ENCODE data around the gene DDX56.

DDX56 gene

DNA sequence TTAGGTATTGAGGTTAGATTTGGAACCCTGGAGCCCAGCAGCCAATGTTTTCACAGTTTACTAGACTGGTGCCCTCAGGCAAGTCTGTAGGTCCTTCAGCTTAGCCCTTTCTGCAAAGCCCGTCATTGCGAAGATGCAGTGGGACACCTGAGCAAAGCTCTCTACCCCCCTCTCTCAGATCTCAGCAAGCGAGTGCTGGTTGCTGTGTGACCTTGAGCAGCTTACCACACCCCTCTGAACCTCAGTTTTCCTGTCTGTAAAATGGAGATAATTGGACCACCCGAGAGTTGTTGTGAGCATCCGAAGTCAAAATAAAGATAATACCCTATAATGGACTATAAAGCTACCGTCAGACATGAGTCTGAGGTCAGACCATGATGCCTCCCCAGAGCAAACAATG lies 36.3 kb downstream of the DDX56 start:
- DNase-seq, result no peak

DNA sequence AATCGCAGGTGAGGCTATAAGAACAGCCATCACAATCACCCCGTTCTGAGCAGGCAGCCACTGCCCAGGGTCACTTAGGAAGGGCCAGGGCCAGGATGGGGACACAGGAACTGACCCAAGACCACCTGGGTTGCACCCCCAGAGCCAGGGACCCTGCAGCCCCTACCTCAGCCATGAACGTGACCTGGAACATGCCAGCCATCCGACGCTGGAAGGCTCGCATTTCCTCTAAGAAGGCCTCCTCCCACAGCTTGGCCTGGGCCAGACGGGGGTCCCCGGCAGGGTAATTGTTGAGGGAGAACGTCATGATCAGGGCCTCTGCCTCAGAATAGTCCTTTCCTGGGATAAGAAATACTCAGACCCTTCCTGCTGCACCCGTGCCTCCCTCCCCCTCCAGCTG lies 37.6 kb downstream of the DDX56 start:
- no peak for DNase-seq

DNA sequence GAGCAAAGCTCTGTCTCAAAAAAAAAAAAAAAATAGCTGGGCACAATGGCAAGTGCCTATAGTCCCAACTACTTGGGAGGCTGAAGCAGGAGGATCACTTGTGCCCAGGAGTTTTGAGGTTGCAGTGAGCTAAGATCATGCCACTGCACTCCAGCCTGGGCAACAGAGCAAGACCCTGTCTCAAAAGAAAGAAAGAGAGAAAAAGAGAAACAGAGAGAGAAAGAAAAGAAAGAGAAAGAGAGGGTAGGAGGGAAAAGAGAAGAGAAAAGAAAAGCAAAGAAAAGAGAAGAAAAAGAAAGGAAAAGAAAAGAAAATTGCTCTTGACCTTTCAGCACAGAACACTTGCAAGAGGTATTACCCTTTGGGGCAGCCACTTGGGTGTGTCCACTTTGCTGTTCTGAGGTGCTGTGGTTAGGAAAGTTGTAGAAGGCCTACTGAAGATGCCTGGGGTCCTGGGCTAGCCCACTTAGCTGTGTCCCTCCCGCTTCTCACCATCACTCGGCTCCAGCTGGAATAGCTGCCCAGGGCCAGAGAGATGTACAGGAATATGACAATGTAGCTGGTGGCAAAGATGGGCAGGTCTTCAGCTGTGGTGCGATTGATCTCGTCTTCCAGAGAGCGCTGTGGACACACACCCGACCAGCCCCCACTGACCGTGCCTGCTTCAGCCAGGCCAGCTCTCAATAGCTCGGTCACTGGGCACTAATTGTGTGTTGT lies 38.2 kb downstream of the DDX56 start:
- DNase-seq, result no peak

DNA sequence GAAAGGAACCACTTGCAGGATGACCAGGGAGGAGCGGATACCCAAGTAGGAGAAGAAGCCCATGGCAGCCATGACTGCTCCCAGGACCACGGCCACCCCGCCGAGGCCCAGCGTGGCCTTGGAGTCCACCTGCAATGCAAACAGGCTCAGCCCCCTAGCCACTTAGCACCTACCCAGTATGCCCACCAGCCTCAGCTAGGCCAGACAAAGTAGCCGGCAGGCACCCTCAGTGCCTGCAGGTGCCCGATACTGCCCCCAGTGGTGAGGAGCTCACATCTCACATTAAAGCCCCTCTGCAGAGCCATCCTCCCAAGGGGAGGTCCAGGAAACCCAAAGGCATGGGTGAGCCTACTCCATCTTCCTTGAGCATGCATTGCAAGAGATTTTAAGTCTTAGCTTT lies 39.2 kb downstream of the DDX56 start:
- no peak for DNase-seq

DNA sequence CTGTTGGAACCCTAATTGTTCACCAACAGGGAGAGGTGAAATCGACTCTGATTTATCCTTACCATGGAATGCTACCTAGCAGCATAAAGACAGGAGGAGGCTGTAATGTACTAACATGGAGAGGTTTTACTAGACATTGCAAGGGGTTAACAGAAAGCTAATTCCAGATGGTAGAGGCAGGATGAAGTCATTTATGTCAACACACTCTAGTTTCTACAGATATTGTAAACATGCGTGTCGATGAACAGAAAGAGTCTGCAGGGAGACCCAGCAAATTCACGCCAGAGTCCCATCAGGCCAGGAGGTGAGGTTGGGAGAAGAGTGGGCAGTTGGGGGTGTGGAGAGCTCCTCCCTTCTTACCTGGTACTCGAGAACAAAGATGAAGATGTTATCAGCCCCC lies 39.6 kb downstream of the DDX56 start:
- DNase-seq, result no peak

DNA sequence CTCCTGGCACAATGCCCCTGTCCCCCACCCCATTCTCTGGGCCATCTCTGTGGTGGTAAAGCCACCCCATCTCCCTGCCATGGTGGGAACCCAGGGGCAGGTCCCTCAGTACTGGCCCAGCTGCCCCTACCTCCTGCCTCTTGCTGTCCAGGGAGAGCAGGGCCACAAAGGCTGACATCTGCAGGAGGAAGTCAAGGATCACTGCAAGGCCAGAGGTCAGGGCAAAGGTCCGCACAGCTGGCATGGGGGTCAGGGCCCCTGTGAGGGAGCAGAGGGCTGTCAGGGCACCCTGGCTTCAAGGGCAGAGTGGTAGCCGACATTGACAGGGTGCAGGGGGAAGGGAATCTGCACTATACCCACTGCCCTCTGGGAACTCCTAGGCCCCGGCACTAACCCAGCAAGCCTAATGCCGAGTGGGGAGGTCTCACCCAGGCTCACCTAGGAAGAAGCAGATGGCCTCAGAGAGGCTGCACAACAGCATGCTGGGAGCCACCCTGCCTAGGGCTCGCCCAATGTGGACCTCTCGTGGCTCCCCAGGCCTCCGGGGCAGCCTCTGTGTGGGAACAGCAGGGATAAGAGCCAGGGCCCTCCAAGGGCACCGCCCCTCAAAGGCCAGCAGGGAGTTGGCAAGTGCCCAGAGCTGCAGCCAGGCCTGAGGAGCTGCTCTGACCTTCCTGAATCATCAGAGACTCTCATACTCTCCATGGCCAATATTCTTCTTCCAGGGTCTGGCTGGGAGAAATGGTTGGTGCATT lies 40.2 kb downstream of the DDX56 start:
- no peak for DNase-seq

DNA sequence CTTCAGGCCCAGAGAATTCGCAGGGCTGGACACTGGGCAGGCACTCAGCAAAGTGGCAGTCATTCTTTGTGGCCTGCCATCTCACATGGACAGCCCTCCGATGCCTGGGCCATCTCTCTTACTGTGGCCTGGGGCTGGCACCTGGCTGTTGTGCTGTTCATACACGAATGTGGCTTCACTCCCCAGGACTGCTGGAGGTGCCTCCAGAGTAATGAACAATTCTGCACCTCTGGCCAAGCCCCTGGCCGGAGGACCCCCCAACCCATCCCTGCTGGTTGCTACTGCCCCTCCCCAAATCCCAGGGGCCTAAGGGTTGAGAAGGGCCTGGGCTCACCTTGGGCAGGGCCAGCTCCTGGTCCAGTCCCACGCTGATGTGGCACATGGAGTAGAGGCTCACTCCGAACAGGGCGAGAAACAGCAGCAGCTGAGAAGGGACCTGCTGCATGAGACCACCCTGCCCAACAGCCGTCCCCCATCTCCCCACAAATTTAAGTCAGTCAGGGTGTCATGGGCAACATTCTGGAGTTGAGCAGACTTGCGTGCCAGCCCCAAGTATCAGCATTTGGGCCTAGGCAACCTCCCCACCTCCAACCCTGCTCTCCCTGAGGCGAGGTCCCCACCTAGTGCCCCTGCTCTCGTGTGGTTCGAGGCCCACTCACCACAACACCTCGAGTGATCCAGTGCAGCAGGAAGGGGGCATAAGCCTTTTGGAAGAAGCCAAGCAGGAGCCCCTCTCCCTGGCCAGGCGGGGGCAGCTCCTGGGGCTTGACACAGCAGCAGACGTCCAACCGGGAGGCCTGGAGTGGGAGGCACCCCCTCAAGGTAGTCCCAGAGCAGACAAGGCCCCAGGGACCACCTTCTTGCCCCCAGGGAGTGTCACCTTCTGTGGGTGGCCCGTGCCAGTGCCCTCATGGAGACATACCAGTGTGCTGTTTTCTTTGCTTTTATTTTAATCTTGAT lies 42.0 kb downstream of the DDX56 start:
- no peak for DNase-seq

DNA sequence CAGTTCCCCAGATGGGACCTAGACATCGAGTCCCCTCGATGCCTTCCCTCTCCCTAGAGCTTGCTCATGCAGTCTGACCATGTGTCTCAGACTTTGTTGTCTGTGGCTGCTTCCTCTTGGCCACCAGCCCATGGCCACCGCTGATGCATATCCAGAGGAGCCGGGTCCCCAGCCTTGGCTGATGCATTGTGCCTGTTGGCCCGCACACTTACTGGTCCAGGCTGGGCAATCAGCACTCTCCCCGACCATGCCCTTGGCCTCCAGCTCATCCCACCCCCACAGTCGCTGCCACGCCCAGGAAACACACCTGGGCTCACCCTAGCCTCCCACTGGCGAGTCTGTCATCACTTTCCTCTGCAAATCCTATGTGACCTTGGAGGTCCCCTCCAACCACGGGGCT lies 42.7 kb downstream of the DDX56 start:
- DNase-seq, result no peak

DNA sequence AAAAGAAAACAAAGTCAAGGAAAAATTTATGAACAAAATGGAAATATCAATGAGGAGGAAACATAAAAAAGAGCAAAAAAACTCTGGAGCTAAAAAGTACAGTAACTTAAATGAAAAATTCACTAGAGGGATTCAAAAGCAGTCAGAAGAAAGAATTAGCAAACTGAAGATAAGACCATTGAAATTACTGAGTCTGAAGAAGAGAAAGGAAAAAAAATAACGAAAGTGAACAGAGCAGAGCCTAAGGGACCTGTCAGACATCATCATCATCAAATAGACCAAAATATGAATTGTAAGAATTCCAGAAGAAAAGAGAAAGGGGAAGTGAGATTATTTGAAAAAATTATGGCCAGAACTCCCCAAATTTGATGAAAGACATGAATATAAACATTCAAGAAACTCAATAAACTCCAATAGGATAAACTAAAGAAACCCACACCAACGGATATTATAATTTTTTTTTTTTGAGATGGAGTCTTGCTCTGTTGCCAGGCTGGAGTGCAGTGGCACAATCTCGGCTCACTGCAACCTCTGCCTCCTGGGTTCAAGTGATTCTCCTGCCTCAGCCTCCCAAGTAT lies 48.8 kb downstream of the DDX56 start:
- no peak for DNase-seq

DNA sequence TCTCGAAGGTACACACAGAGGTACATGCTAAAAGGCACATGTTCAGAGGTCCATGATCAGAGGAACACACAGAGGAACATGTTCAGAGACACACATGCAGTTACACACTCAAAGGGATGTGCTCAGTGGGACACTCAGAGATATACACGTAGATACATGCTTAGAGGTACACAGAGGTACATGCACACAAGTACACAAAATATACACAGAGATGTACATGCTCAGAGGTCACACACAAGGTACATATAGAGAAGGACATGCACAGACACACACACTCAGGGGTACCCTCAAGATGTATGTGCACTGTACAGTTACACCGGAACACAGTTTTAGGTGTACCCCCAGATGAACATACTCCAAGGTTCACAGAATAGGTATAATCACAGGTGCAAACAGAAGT lies 51.4 kb downstream of the DDX56 start:
- DNase-seq, result no peak

DNA sequence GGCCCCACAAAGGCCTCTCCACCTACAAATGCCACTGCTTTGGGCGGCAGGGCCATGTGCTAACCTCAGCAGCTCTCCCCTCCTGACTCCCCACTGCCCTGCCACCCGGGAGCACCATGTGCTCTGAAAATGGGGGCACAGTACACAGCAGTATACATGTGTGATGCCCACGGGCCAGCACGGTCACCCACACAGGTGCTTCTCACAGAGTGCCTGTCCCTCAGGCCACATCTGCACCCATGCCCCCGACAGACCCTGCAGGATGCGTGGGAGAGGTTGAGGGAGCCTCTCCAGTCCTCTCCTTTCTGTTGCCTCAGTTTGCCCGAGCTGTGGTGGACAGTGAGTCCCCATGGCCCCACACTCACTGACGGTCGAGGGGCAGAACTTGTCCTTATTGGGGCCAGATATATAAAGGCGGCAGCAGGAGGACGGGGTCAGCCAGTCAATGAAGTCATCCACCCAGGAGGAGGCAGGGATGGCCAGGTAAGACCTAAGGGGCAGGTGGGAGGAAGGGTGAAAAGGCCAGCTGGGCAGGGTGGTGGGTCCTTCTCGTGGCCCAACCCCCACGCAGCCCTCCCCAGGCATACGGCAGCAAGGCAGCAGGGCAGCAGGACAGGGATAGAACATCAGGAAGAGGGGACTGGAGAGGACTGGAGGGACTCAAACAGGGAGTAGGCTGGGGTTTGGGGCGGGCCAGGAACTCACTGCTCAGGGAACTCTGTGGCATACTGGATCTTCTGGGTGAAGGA lies 52.2 kb downstream of the DDX56 start:
- DNase-seq, result no peak

DNA sequence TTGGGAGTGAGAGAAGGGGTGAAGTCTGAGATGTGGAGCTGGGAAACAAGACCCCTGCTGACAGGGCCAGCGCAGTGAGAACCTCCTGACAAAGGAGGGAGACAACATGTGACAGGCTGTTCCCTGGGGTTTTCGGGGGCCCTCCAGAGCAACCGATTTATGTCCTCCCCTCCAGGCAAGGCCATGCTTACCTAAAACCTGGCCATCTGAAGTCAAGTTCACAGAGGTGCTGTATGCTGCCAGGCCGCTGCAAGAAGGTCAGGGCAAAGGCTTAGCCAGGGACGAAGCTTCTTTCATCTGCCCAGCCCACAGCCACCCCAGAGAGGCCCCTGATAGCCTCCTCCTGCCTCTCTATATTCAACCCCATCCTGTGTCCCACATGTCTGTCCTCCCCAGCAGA lies 53.1 kb downstream of the DDX56 start:
- no peak for DNase-seq

DNA sequence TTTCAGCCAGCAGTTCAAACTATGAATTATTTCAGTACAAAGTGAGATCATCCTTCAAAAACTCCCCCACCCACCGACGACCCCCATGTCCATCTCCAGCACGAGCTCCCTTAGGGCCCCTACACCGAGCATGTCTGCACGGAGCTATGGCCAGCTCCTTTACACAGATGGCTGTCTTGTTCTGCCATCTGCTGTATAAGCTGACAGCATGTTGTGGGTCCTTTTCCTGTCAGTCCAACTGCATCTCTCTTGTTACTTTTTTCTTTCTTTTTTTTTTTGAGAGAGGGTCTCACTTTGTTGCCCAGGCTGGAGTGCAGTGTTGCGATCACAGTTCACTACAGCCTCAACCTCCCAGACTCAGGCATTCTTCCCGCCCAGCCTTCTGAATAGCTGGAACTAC lies 54.2 kb downstream of the DDX56 start:
- no peak for DNase-seq

DNA sequence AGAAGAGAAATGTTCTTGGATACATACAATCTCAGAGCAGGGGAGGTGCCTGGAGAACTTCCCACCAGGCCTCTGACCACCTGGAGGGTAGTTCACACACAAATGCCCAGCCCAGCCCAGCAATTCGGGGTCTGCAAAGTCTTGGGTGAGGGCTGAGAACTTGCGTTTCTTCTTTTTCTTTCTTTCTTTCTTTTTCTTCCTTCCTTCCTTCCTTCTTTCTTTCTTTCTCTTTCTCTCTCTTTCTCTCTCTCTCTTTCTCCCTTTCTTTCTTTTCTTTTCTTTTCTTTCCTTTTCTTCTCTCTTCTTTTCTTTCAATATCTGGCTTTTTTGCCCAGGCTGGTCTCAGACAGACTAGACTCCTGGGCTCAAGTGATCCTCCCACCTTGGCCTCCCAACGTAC lies 54.9 kb downstream of the DDX56 start:
- no peak for DNase-seq

DNA sequence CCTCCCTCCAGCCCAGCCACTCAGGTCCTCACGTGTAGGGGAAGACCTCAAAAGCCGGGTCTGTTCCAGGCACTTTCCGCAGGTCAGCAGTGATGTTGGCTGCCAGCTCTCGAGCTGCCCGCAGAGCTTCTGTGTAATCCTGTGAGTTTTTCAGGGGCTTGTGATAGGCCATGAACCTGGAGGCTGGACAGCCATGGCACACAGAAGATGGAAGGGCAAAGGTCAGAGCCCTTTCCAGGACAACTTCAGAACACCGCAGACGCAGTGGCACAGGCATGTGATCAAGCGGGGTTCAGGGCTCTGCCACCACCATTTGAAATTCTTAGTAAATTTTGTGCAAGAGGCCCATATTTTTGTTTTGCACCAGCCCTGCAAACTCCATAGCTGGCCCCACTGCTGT lies 56.5 kb downstream of the DDX56 start:
- DNase-seq, result no peak

All from nucleus accumbens (tissue), 56 donors.